Anterior cingulate cortex (tissue), 58 donors: ENCODE results near the gene COX7A2.

Source experiments
- DNase-seq, 58 donors: peaks; one replicate each; lab custom pipeline; 2025; lab: John Stamatoyannopoulos, UW

Gene COX7A2

DNA sequence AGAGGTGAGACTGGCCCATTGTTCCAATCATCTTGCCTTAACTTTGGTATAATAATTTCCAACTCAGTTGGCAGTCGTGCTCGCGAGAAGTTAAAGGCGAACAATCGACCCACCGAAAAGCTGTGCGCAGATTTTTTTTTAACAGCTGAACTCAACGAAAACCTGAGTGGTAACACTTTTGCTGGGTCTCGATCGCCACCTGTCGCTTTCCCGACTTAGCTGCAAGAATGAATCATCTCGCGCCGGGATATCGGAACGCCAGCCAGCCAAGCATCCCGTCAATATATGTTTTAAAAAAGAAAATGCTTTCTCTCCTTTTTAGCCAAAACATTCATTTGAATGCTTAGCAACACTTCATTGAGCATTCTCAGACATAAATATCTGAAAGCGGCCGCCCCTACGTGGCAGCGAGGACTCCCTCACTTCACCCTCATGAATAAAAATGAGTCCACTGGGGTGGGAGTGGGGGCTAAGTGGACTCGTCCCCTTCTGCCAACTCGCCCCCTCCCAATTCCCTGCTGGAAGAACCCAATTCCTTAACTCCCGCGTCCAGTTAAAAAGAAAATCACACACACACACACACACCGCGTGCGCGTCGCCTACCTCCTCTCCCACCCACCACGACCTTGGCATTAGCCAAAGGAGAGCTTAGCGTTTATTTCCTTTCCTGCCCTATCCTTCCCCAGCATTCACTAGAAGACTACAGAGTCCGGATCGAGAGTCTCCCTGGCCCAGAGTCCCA is 39.2 kb downstream of the COX7A2 start:
- DNase-seq = peak in 38 of 58 donors; percentile 10 to 80 (median 46)

DNA sequence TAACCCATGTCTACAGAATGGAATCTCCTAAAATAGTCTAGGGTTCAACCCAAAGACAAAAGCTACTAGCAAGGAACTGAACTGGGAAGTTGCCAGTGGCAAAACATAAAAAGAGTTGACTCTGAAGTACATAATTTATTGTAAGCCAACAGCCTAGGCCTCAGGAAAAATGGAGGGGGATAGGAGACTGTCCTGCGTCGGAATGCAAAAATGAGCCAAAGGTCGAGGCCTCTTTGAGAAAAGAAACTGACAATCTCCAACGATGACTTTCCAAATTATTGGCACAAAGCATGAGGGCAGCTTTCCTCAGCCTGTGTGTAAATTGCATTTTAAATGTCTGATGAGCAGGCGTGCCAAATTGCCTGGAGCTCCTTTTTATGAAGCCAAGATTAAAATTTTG is 39.9 kb downstream of the COX7A2 start:
- no peak for DNase-seq

DNA sequence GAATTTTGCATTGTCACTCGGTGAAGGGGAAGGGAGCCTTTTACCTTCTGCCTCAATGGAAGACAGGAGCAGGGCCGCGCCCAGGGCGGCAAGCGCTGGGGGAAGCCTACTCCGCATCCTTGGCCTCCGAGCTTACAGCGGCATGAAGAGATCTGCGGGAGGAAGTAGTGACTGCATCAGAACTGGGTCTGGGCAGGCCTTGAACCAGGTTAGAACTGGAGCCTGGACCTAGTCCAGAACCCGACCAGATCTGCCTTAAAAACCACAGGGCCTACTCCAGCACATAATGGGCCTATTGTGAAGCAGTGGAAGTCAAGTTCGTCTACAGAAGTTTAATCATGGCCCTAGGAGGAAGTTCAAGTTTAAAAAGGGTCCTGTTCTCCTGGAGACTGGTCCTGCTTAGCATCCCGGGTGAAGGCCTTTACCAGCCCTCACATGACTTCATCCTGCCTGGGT is 40.9 kb downstream of the COX7A2 start:
- DNase-seq = no peak

DNA sequence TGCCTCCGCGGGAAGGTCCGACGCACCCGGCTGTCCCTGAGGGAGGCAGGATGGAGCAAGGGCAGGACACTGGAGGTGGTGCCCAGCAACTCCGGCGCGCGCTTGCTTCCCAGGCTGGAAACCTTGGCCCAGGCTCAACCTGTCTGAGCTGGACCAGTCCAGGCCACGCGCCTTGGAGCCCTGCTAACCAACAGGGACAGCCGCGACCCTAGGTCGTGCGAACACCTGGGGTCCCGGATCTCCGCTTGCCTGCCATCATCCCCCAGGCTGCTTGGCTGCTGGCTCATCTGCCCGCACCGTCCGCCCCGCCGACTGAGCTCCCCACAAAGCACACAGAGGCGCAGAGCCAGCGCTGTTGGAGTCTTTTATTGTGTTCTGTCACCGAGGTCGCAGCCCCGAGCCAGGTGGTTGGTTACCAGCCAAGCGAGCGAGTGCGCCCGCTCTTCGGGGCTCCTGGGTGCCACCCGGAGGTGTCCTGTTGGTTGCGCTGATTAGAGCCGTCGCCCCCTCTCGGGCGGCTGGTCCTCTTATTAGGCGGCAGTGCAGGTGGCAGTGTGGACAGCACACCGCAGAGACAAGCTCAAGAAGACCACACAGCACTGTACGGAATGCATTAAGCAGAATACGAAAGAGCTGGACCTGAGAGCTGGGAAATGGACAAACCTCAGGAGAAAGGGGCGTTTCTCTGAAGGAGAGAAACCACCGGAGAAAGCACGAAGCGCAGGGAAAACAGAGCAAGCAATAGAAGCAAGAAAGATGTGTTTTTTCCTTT is 41.5 kb downstream of the COX7A2 start:
- peak in 3 of 58 donors; percentile 9 to 40 (median 32) for DNase-seq

DNA sequence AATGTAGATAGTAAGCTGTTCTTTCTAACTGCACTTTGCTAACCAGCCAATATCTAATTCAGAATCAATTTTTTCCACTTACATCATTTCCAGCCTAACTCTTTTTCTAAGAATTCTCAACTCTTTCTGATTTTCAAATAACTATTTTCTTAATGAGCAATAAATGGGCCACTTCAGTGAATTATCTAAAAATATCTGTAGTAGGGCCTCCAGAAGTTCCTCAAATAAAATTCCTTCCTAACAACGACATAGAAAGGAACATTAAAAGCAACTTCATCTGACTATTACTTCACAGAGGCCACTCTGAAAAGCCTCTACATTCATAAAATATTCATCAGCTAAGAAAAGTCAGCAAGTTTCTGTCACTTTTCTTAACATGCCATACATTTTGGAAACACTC is 42.6 kb downstream of the COX7A2 start:
- no peak for DNase-seq

DNA sequence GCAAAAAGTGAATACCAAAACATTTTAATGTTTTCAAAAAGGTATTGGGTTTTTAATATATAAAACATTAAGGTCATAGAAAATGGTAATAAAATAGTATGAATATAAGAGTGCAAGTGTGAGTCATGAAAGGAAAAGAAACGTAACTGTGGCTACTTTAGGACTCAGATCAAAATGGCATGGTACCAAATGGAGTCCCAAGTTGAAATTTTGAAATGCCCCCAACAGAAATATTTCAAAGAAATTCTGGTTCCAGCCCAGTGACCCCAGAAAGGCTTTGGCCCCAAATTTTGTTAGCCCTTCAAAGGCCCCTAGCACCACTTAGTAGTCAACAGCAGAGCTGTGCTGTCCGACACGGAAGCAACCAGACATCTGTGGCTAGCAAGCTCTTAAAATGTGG is 43.7 kb downstream of the COX7A2 start:
- DNase-seq = no peak

DNA sequence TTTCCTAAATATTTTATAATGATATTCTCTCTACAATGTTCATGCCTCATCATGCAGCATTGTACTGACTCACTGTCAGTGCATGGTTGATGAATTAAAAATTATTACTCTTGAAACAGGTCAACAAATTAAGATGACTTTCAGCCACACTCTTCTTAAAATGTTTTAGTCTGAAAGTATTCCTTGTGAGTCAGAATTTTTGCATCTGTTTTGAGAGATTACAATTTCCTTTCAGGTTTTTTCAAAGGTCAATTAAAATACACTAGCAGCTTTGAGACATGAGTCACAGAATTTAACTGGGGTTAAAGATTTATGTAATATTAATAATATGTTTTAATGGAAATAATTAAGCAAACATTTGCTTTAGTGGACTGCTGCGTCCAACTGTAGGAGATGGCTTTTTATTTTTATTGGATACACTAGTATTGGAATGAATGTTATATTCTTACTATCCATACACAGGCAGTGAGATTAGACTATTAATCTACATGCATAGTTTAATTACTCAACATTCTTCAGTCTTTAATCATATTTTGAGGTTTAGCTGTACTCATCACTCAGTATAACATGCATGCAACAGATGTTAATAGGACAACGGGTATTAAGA is 47.4 kb downstream of the COX7A2 start:
- no peak for DNase-seq

DNA sequence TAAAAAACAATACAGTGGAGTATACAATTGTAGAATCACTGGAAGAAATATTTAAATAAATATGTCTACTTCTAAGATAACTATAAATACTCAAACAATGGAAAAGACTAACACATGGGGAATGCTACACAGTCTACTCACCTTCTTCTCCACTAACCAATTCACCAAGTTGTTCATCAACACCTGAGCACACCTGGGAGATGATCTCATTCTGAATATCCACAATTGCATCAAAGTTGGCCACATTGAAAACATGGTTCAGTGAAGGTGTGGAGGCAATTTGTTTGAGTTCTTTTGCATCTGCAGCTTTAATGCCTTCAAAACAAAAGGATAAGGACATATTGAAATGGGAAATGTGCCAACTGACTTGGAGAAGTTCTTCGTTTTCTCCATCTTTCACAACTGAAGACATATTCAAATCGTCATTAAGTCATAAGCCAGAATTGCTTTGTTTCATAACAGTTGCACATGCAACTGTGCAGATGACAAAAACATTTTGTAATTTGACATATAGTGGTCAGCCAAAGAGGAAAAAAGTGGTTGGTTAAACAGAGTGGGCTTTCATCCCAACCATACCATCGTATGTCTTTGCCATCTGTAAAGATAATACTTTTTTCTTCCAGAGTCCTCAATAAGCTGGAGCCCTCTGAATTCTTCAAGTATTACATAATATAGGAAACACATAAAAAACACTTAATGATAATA is 55.2 kb downstream of the COX7A2 start:
- DNase-seq = no peak
